PC-9 (cell line): ENCODE results near the gene COL4A1. TPM values are rescaled to one million over a fixed set of nuclear protein-coding genes. Genes with fewer than 3 reads are reported as not detected.

Experiments
- BruUV-seq: library from RNA; stranded (reverse); fragments of 400-500 nt; replicated peaks from 2 replicates; lab custom pipeline; 2021; lab: Mats Ljungman, UMichigan
- CTCF ChIA-PET: fragments of 300-600 bp; sonication (Branson Sonifier 250); formaldehyde crosslinking; loops from one replicate; lab custom pipeline; 2022; ENCODE audit warnings: antibody characterized with exemption; lab: Charles Lee
- POLR2A ChIA-PET: fragments of 300-600 bp; sonication (Branson Sonifier 250); formaldehyde crosslinking; loops from one replicate; lab custom pipeline; 2022; ENCODE audit warnings: antibody characterized with exemption; ENCODE audit not compliant: unreplicated experiment; lab: Charles Lee
- DNase-seq, 2 experiments: peaks; one replicate each; pipeline versions ENCODE4 v3.0.0 to v3.0.0-alpha.2; 2015 to 2022; ENCODE audit warnings: mixed read lengths in 1 of 2
- H2AFZ ChIP-seq: fragments of 200-600 bp; sonication (generic); 2 replicates; pipeline ENCODE4 v1.8.1; 2017; ENCODE audit warnings: antibody characterized with exemption
- H3F3A ChIP-seq: fragments of 200-600 bp; sonication (generic); 2 replicates; pipeline ENCODE4 v1.8.1; 2017; ENCODE audit warnings: antibody characterized with exemption, mild to moderate bottlenecking, low read depth; ENCODE audit not compliant: insufficient read depth
- H3K27ac ChIP-seq: fragments of 200-600 bp; sonication (generic); 2 replicates; pipeline ENCODE4 v1.6.1; 2016; ENCODE audit warnings: mixed run types
- H3K27me3 ChIP-seq: fragments of 200-600 bp; sonication (generic); 2 replicates; pipeline ENCODE4 v1.6.1; 2016; ENCODE audit warnings: low read depth, mixed run types; ENCODE audit not compliant: insufficient read depth
- H3K36me3 ChIP-seq: fragments of 200-600 bp; sonication (generic); 2 replicates; pipeline ENCODE4 v1.6.1; 2016; ENCODE audit warnings: low read depth, mixed run types
- H3K4me1 ChIP-seq: fragments of 200-600 bp; sonication (generic); replicated peaks from 2 replicates; pipeline ENCODE4 v1.6.1; 2016; ENCODE audit warnings: mixed run types; ENCODE audit not compliant: insufficient read depth
- H3K4me2 ChIP-seq: fragments of 200-600 bp; sonication (generic); 2 replicates; pipeline ENCODE4 v1.6.1; 2017; ENCODE audit warnings: mixed run types
- H3K4me3 ChIP-seq: fragments of 200-600 bp; sonication (generic); 2 replicates; pipeline ENCODE4 v1.6.1; 2016; ENCODE audit warnings: mixed run types
- H3K79me2 ChIP-seq: fragments of 200-600 bp; sonication (generic); 2 replicates; pipeline ENCODE4 v1.6.1; 2017; ENCODE audit warnings: low read depth, mixed run types
- H3K9me2 ChIP-seq: fragments of 200-600 bp; sonication (generic); 2 replicates; pipeline ENCODE4 v1.8.1; 2017; ENCODE audit warnings: mild to moderate bottlenecking; ENCODE audit not compliant: insufficient read depth
- H3K9me3 ChIP-seq: fragments of 200-600 bp; sonication (generic); 2 replicates; pipeline ENCODE4 v1.8.1; 2016; ENCODE audit warnings: low read depth; ENCODE audit not compliant: insufficient read depth
- H4K20me1 ChIP-seq: fragments of 200-600 bp; sonication (generic); 2 replicates; pipeline ENCODE4 v1.8.1; 2017; ENCODE audit not compliant: insufficient read depth
- CTCF ChIP-seq: fragments of 200-600 bp; sonication (generic); conservative IDR thresholded peaks from 2 replicates; pipeline ENCODE4 v1.6.1; 2017; ENCODE audit warnings: mixed run types, antibody characterized with exemption, mild to moderate bottlenecking, moderate library complexity
- EZH2 ChIP-seq: fragments of 200-600 bp; sonication (generic); IDR thresholded peaks from 2 replicates; pipeline ENCODE4 v1.8.0; 2017; ENCODE audit warnings: antibody characterized with exemption, low read depth
- intact Hi-C: fragments of 100-400 bp; cut with micrococcal nuclease; formaldehyde crosslinking; loops from one replicate; pipeline ENCODE4 v1.10.0; 2022; ENCODE audit not compliant: unreplicated experiment
- total RNA-seq: library from RNA; stranded (reverse); gene quantifications from 2 replicates; pipeline ENCODE4 v1.2.3, GENCODE V29; 2021

COL4A1 gene
- total RNA-seq, 1 experiment from 2014 or later: 24.5 TPM

- Histone ChIP-seq H3K4me2 (no peak overlapping the region), H3F3A (no peaks in the 10 kb centered on the region), H3K9me3 (peaks cover 4% of the 10 kb centered on the region; the same call in 1 of the 2 replicates), H3K9me2 (no peaks in the 10 kb centered on the region), H3K36me3 (no peaks in the 10 kb centered on the region), H2AFZ (no peak overlapping the region), H4K20me1 (no peaks in the 10 kb centered on the region), H3K79me2 (no peaks in the 10 kb centered on the region), H3K27ac (no peak overlapping the region), H3K27me3 (no peaks in the 10 kb centered on the region), H3K4me3 (no peak overlapping the region), H3K4me1 (peaks cover 17% of the 10 kb centered on the region)
- CTCF ChIA-PET: no interaction called here
- TF ChIP-seq EZH2 (no peak), CTCF (no peak)
- DNase-seq: no peak
- intact Hi-C loops: no loop called here
- BruUV-seq: no TSS peak
- POLR2A ChIA-PET: no interaction called here
Observed at GRCh38 chr13:110273254-110273653, 33.7 kb downstream of the COL4A1 start.

- BruUV-seq: no TSS peak
- no peaks in the 10 kb centered on the region for H3K9me2 ChIP-seq
- ChIA-PET CTCF (no interaction called here), POLR2A (no interaction called here)
- H3K79me2 ChIP-seq: no peaks in the 10 kb centered on the region
- H3K36me3 ChIP-seq: no peaks in the 10 kb centered on the region
- peaks cover 4% of the 10 kb centered on the region; the same call in 1 of the 2 replicates for H3K9me3 ChIP-seq
- TF ChIP-seq CTCF (no peak), EZH2 (no peak)
- H4K20me1 ChIP-seq: no peaks in the 10 kb centered on the region
- H2AFZ ChIP-seq: no peak overlapping the region
- intact Hi-C loops: no loop called here
- H3K4me2 ChIP-seq: no peak overlapping the region
- no peaks in the 10 kb centered on the region for H3F3A ChIP-seq
- no peak overlapping the region for H3K27ac ChIP-seq
- peaks cover 11% of the 10 kb centered on the region for H3K4me1 ChIP-seq
- H3K27me3 ChIP-seq: no peaks in the 10 kb centered on the region
- DNase-seq: no peak
- H3K4me3 ChIP-seq: no peak overlapping the region
Observed at GRCh38 chr13:110272651-110273050, 34.3 kb downstream of the COL4A1 start.

DNA sequence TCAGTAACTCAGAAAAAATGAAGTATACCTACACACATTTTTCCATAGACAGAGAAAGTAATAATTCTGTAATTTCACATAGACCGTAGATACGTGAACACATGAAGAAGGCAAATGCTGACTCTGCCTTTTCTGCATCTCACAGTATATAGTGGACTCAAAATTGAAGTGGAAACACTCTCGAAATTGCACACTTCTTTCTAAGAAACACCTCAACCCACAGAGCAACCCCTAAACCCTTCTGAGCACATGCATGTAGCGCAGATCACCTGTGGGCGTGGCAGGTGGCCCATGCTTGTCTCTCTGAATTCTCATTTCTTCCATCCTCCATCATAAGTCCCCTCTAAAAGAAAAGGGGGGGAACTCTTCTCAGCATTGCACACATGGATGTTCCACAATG, 34.7 kb downstream of the COL4A1 start:
- no TSS peak for BruUV-seq
- H3K36me3 ChIP-seq: no peaks in the 10 kb centered on the region

More for the DNA sequence above, 34.7 kb downstream of the COL4A1 start:
- peaks cover 3% of the 10 kb centered on the region; the same call in 1 of the 2 replicates for H3K9me3 ChIP-seq
- TF ChIP-seq EZH2 (no peak), CTCF (no peak)
- intact Hi-C loops: no loop called here
- H3F3A ChIP-seq: no peaks in the 10 kb centered on the region
- no peak overlapping the region for H3K4me3 ChIP-seq
- POLR2A ChIA-PET: no interaction called here
- H4K20me1 ChIP-seq: no peaks in the 10 kb centered on the region
- no peak for DNase-seq
- no peak overlapping the region for H3K27ac ChIP-seq
- H3K9me2 ChIP-seq: no peaks in the 10 kb centered on the region
- peaks cover 7% of the 10 kb centered on the region for H3K4me1 ChIP-seq
- no peaks in the 10 kb centered on the region for H3K27me3 ChIP-seq
- H3K4me2 ChIP-seq: no peak overlapping the region
- no peak overlapping the region for H2AFZ ChIP-seq
- CTCF ChIA-PET: no interaction called here
- no peaks in the 10 kb centered on the region for H3K79me2 ChIP-seq
